Brain microvascular endothelial cell (primary cell): ENCODE measurements around the gene ARHGAP26.

Source experiments
- DNase-seq: peaks from one replicate; pipeline ENCODE4 v3.0.0-alpha.2; 2020
- H3K27ac ChIP-seq: fragments of 250-450 bp; sonication (Bioruptor Pico); 2 replicates; pipeline ENCODE4 v1.5.1; 2020; ENCODE audit warnings: mild to moderate bottlenecking, moderate library complexity
- H3K27me3 ChIP-seq: fragments of 250-450 bp; sonication (Bioruptor Pico); replicated peaks from 2 replicates; pipeline ENCODE4 v1.5.1; 2020; ENCODE audit warnings: mild to moderate bottlenecking
- H3K36me3 ChIP-seq: fragments of 250-450 bp; sonication (Bioruptor Pico); replicated peaks from 2 replicates; pipeline ENCODE4 v1.5.1; 2020; ENCODE audit warnings: mild to moderate bottlenecking
- H3K4me3 ChIP-seq: 2 replicates; pipeline ENCODE4 v1.5.1; 2011; ENCODE audit warnings: low read depth, mild to moderate bottlenecking, control low read depth, low read length, moderate library complexity
- CTCF ChIP-seq: IDR thresholded peaks from 2 replicates; pipeline ENCODE4 v1.5.1; 2011; ENCODE audit warnings: low read depth, mild to moderate bottlenecking, moderate library complexity, low read length, control low read depth, inconsistent platforms; ENCODE audit errors: missing control alignments
- in situ Hi-C: cut with HindIII; loops from 2 replicates; pipeline ENCODE4 v1.10.0; 2017; ENCODE audit warnings: low sequenced_read_pairs, low pct_ligation_motif_present

The ARHGAP26 gene

GRCh38 chr5:142813220-142813619, 43.0 kb downstream of the ARHGAP26 start:
- in situ Hi-C loops: no loop called here
- DNase-seq: no peak
- Histone ChIP-seq H3K4me3 (no peak overlapping the region), H3K36me3 (no peaks in the 10 kb centered on the region), H3K27me3 (no peaks in the 10 kb centered on the region), H3K27ac (no peak overlapping the region)
- no peak for TF ChIP-seq CTCF

DNA sequence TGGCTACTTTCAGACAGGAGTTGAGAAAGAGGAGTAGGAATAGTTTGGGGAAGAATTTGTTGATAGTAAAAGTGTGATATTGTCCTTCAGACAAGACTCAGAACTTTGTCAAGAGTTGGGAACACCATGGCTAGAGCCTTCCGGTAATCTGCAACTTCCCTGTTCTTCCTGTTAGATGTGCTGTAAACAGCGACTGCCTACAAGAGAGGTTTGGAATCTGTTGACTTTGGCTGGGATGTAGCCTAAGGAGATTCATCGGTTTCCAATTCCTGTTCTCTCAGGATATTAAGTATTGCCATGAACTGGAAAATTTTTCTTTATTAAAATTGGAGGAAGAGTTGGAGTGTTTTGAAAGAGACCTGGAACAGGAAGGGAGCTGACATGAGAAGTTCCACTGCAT, 43.9 kb downstream of the ARHGAP26 start:
- H3K27me3 ChIP-seq: no peaks in the 10 kb centered on the region
- DNase-seq: no peak
- H3K27ac ChIP-seq: no peak overlapping the region
- no peak overlapping the region for H3K4me3 ChIP-seq
- in situ Hi-C loops: no loop called here
- TF ChIP-seq CTCF: no peak
- no peaks in the 10 kb centered on the region for H3K36me3 ChIP-seq

DNA sequence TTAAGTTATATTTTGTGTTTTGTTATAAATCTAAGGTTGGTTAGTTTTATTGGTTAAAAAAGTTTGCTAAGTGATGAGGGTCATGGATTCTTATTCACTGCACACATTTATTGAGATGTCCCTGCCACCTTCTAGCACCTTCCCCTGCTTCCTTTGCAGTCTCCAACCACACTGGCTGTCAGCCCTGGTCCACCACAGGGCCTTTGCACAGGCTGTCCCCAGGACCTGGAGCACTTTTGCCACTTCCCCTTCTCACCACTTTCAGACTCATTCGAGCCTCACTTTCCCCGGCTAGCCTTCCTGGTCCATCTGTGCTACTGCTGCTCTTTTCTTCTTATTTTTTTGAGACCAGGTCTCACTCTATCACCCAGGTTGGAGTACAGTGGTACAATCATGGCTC, 45.3 kb downstream of the ARHGAP26 start:
- Histone ChIP-seq H3K27me3 (no peaks in the 10 kb centered on the region), H3K4me3 (no peak overlapping the region), H3K27ac (no peak overlapping the region), H3K36me3 (no peaks in the 10 kb centered on the region)
- in situ Hi-C loops: no loop called here
- TF ChIP-seq CTCF: no peak
- DNase-seq: no peak

DNA sequence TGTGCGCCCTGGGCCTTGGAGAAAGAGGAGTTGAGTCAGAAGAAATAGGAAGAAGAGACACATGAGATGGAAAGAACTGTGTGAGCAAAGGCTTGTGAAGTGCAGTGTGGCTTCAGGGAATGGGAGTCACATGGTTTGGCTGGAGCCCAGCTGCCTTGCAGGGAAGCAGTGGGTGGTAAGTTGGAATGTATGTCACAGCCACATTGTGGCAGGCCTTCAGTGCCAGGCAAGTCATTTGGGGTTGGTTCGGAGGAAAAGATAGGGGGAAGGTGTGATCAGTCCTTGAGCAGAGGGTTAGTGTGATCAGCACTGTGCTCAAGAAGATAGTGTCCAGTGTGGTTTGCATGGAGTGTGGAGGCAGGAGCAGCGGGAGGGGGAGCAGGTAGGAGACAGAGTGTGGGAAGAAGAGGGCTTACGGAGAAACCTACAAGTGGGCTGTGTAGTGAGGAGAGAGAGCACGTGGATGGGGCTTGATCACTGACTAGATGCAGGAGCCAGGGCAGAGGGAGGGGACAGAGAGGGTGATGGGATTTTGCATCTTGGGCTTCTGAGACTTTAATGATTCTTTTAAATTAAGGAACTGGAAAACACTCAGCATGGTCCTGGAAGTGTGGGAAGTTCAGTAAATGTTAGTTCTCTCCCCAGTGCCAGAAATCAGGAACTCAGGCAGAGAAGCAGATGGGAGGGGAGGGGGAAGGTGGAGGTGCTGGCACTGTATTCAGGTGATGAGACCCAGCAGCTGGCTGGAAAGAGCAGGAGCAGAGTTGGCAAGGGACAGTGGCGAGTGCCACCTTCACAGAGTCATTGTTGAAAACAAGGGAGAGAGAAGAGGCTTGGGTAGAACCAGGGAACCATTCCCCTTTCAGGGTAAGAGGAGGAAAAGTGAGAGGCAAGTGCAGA, 46.6 kb downstream of the ARHGAP26 start:
- H3K27me3 ChIP-seq: no peaks in the 10 kb centered on the region
- in situ Hi-C loops: no loop called here
- DNase-seq: peak; percentile 64
- TF ChIP-seq CTCF: no peak
- H3K36me3 ChIP-seq: no peaks in the 10 kb centered on the region
- H3K4me3 ChIP-seq: no peak overlapping the region
- no peak overlapping the region for H3K27ac ChIP-seq

DNA sequence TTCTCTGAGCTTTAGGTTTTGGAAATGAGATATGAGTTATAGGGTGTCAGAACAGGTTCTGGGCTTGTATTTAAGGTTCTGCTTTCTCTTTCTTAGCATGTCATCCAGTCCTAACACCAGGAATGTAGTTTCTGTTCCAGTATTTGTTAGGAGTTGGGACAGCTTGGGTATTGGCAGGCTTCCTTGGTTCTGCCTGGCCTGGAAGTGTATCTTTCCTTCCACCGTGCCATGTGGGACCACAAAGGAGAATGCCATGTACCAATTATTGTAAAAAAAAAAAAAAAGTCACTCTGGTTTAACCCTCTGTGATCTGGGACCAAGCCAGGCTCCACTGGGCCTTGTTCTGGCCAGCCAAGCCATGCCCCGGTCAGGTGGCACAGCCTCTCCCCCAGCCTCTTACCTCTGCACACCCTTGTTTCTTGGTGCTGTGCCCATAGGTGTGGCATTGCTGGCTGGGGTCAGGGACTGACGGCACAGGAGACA, 47.8 kb downstream of the ARHGAP26 start:
- no peaks in the 10 kb centered on the region for H3K36me3 ChIP-seq
- TF ChIP-seq CTCF: no peak
- no peak overlapping the region for H3K4me3 ChIP-seq
- H3K27ac ChIP-seq: no peak overlapping the region
- no peak for DNase-seq
- H3K27me3 ChIP-seq: no peaks in the 10 kb centered on the region
- in situ Hi-C loops: no loop called here
